GM18505 (cell line): Measurements from ENCODE around the gene HSD11B1.

ENCODE experiments used
- ATAC-seq: cut with Tn5 transposase; IDR thresholded peaks from one replicate; pipeline ENCODE4 v1.9.1; 2021; ENCODE audit not compliant: unreplicated experiment
- POLR2A ChIP-seq: IDR thresholded peaks from 4 replicates; pipeline ENCODE4 v1.6.1; 2011; ENCODE audit warnings: borderline replicate concordance; ENCODE audit not compliant: insufficient read depth, insufficient read length; ENCODE audit errors: extremely low read depth

The HSD11B1 gene

DNA sequence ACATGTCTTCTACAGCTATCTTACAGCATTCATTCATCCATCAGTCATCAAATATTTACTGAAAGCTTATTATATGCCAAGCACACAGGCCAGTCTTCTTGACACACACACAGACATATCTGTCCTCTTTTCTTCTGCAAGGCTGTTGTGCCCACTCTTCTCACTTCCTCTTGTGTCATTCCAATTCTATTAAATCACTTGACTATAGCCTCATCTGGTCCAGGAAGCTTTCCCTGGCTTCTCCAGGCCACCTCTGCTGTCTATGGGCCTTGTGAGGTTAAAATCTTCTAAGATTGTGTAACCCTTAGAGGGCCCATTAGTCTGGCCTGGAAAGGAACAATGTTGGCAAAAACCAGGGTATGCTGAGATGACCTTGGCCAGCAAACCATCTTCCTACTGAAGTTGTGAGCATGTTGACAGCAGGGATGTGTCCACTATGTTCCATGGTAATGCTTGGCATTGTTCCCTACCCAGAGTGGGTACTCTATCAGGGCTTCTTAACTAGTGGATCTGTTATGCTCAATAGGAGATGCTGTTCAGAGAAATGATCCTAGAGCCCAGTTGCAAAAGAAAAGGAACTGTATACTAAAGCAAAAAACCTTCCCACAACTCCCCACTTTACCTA is 56.5 kb downstream of the HSD11B1 start:
- ATAC-seq, result no peak
- TF ChIP-seq POLR2A, result no peak

DNA sequence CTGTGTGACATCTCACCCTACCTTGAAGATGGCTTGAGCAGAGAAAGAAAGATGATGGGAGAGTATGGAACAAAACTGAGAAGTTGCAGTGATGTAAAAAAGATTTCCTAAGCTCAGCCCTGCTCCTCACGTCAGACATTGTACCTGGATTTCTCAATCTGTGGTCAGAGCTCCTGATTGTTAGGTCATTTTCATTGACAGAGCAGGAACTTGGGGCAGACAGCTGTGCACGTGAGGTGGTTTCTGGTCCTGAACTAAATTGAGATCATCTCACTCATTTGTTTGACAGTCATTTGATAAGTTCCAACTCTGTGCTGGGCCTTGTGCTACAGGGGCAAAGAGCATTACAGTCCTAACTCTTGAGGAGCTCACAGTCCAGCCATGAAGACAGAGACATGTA is 61.4 kb downstream of the HSD11B1 start:
- no peak for TF ChIP-seq POLR2A
- no peak for ATAC-seq

DNA sequence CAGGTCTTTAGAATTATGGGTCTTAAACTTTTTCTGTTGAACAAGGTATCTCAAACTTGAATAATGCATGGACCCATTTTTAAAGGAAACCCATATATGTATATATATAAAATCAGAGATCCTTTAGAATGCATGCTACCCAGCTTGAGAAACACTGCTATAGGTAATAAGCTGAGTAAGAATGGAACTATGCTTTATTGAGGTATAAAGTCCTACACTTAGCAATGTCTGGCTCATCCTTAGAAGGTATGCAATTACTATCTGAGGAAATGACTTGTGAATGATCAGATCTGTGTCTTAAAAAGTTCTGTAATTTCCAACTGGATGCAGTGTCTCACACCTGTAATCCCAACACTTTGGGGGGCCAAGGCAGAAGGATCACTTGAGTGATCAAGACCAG is 62.5 kb downstream of the HSD11B1 start:
- no peak for ATAC-seq
- no peak for TF ChIP-seq POLR2A

DNA sequence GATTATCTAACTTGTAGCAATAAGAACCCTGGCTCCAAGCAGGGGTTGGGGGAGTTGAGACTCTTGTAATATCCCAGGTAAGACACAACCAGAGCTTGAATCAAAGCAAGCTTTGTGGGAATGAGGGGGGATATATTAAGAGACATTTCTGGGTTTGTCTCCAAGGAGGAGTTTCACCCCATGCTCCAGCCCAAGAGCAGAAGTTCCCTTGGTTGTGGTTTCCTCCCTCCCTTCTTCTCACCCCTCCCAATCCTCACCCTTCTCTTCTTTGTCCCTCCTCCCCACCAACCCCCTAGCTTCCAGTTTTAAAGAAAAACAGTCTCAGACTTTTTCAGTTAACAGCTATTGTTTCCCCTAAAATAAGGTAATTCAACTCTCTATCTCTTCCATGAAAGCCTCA is 63.1 kb downstream of the HSD11B1 start:
- no peak for TF ChIP-seq POLR2A
- ATAC-seq, result no peak

DNA sequence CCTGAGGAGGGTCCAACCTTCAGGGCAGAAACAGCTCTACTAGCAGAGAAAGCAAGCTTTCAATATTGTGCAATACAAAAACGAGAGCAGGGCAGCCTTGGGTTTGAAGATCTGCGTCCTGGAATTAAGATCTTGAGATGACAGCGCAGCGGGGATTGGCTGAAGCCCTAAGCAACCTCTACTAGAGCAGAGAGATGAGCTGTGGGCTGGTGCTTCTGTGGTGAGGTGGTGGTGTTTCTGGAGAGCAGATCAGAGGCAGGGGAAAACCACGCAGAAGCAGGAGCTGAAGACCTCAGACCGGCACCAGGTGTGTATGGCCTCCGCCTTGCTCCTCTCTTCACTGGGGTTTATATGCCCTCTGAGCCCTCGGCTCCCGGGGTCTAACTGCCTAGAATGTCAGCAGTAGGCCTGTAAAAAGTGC is 63.7 kb downstream of the HSD11B1 start:
- ATAC-seq, result peak; percentile 79
- TF ChIP-seq POLR2A, result peak; percentile 90

DNA sequence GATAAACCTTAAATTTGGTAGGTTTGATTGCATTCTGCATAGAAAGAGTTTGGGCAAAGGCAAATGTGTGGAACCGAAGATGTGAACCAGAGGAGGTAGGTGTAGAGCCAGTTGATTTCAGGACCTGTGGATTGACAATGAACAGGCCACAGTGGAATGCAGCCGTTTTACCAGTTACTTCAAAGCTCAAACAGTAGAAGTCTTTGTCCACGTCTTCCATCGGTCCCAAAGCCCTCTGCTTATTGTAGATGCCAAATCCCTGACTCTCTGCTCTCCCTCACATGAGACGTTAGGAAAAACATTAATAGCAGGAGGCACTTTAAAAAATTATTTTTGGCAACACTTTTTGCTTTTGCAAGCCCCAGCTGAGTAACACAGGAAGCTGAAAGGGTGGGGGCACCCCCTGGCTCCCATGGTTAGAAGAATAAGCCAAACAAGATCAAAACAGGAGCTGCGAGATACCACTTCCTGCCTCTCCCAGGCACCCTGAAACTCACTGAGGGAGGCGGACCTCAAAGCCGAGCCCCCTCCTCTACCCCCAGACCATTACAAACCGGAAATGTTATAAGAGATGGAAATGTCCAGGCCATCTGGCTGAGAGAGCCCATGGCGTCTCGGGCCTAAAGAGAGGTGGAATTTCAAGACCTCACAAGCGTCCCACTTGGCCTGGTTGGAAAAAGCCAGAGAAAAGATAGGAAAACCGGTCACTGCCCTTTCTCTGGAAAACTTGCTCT is 64.7 kb downstream of the HSD11B1 start:
- no peak for TF ChIP-seq POLR2A
- peak; percentile 74 for ATAC-seq

DNA sequence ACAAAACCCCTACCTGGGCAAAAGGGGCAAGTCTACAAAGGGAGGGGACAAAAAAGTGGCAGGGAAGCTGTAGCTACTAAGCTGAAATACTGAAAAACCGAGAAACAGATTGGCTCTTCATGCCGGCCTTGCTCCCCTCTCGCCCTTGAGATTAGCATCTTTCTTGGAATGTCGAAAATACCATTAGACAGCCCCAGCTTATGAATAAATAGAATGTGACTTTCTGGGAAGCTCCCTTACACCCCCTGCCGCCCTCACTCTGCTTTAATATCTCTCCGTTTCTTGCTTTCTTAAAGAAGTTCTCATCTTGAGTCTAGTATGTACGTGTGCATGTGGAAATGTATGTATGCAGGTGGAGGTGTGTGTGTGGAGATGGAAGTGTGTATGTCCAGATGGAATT is 65.3 kb downstream of the HSD11B1 start:
- ATAC-seq, result no peak
- no peak for TF ChIP-seq POLR2A

DNA sequence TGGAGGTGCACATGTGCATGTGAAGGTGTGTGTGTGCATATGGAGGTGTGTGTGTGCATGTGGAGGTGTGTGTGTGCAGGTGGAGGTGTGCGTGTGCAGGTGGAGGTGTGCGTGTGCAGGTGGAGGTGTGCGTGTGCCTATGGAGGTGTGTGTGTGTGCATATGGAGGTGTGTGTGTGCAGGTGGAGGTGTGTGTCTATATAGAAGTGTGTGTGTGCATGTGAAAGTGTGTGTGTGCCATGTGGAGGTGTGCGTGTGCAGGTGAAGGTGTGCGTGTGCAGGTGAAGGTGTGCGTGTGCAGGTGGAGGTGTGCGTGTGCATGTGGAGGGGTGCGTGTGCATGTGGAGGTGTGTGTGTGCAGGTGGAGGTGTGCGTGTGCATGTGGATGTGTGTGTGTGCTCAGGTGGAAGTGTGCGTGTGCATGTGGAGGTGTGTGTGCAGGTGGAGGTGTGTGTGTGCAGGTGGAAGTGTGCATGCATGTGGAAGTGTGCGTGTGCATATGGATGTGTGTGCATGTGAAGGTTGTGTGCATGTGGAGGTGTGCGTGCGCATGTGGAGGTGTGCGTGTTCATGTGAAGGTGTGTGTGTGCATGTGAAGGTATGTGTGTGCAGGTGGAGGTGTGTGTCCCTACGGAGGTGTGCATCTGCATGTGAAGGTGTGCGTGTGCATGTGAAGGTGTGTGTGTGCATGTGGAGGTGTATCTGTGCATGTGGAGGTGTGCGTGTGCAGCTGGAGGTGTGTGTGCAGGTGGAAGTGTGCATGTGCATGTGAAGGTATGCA is 66.2 kb downstream of the HSD11B1 start:
- TF ChIP-seq POLR2A, result no peak
- no peak for ATAC-seq

DNA sequence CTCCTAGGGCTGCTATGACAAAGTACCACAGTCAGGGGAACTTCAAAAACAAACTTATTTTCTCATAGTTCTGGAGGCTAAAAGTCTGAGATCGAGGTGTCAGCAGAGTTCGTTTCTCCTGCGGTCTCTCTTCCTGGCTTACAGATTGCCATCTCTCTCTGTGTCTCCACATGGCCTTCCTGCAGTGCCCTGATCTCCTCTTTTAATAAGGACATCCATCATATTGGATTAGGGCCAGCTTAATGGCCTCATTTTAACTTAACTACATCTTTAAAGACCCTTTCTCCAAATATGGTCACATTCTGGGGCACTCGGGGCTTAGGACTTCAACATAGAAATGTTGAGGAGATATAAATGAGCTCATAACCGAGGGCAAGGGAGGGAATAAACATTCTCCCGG is 67.5 kb downstream of the HSD11B1 start:
- TF ChIP-seq POLR2A, result no peak
- ATAC-seq, result no peak

DNA sequence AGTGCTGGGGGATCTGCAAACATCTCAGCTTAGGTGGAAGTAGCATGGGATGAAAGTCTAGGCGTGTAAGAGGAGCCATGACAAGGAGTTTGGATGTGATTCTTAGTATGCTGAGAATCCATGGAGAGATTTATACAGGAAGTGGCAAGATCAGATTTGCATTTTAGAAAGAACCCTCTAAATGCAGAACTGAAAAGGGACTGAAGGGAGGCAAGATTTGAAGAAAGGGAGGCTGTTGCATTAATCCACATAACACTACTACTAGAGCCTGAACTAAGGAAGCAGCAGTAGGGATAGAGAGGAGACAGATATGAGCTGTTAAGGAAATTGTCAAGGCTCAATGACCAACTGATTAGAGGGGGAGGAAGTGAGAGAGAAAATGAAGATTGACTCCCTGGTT is 69.9 kb downstream of the HSD11B1 start:
- peak; percentile 56 for ATAC-seq
- no peak for TF ChIP-seq POLR2A

DNA sequence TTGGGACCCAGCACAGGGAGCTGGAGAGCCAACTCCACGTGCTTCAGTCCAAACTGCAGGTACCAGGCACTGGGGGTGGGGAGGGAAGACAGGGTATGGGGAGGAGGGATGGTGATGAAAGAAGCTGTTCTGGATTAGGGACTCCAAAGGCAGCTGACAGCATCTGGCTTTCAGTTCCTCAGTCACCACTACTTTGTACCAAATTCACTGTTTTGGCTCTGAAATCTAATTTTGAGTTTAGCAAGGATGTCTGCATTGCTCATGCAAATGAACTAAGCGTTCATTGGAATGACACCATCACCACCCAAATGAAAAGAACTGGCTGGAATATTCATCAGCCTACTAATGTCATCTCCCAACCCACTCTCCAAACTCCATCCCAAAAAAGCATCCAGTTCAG is 71.0 kb downstream of the HSD11B1 start:
- TF ChIP-seq POLR2A, result no peak
- ATAC-seq, result no peak

DNA sequence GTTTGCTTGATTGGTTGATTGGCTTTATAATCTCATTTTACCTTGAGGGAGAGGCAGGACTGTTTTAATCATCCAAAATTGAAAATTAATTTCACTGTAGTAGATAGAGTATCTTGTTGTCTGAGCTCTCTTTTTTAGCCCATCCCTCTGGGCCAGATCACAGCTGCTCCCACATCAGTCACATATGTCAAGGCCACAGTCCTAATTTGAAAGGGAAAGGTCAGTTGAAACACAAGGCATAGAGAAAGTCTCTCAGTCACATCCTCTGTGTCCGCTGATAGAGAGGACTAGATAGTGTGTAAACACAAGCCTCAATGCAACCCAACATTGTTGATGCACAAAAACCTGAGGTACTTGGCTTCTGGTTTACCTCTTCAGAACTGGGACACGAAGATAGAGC is 72.9 kb downstream of the HSD11B1 start:
- no peak for ATAC-seq
- no peak for TF ChIP-seq POLR2A

DNA sequence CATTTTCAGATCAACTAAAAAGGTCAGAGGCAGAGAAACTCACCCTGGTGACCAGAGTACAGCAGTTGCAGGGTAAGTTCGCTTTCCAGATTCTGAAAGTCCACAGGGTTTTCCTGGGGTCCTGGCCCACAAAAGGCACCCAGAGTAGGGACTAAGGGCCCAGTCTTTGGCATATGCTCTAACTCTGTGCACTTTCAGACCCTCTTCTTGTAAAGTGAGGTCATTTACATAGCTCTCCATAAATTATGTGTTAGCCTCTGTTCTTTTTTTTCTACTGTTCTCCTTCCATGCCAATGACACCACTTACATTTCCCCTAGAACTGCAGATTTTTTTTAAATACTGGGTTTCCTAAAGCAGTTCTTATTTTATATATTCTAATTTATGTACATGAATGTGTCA is 73.5 kb downstream of the HSD11B1 start:
- TF ChIP-seq POLR2A, result no peak
- ATAC-seq, result no peak

DNA sequence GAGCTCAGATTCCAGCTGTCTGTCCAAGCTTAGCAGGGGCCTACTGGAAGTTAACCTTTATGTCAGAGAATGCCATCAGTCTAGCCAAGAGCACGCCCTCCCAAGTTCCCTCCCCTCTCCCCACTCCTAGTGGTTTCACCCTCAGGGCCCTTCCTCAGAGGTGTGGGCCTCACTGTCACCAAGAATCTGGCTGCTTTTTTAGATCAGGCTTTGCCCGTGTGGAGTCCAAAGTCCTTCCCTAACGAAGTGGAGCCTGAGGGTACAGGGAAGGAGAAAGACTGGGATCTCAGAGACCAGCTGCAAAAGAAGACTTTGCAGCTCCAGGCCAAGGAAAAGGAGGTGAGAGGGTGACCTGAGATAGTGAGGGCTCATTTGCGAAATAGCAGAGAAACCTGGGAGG is 75.6 kb downstream of the HSD11B1 start:
- ATAC-seq, result no peak
- TF ChIP-seq POLR2A, result no peak
